Neural crest cell (in vitro differentiated cells): Measurements from ENCODE around the gene SGSM2. TPM values are rescaled to one million over a fixed set of nuclear protein-coding genes. Genes with fewer than 3 reads are reported as not detected.

Experiments
- DNase-seq: peaks from one replicate; pipeline ENCODE4 v3.0.0; 2021; ENCODE audit warnings: low read depth, mixed read lengths, low spot score
- H3K27ac Mint-ChIP-seq: one replicate; pipeline ENCODE4 v1.8.0; 2021; ENCODE audit warnings: mild to moderate bottlenecking, mixed read lengths; ENCODE audit not compliant: unreplicated experiment
- H3K27me3 Mint-ChIP-seq: 2 replicates; pipeline ENCODE4 v1.8.0; 2021; ENCODE audit warnings: low read depth, mild to moderate bottlenecking, mixed read lengths
- H3K36me3 Mint-ChIP-seq: 2 replicates; pipeline ENCODE4 v1.8.0; 2021; ENCODE audit warnings: low read depth, mild to moderate bottlenecking, mixed read lengths
- H3K4me1 Mint-ChIP-seq: 2 replicates; pipeline ENCODE4 v1.8.0; 2021; ENCODE audit warnings: mixed read lengths
- H3K4me3 Mint-ChIP-seq: one replicate; pipeline ENCODE4 v1.8.0; 2021; ENCODE audit warnings: mild to moderate bottlenecking, mixed read lengths
- H3K9me3 Mint-ChIP-seq: 2 replicates; pipeline ENCODE4 v1.8.0; 2021; ENCODE audit warnings: mixed read lengths
- CTCF ChIP-seq: fragments of 200-600 bp; sonication (generic); conservative IDR thresholded peaks from 2 replicates; pipeline ENCODE4 v1.5.0; 2021; ENCODE audit warnings: antibody characterized with exemption, mild to moderate bottlenecking
- total RNA-seq: library from RNA; stranded (reverse); gene quantifications from 2 replicates; pipeline ENCODE4 v1.2.1, GENCODE V29; 2021

SGSM2 gene
- total RNA-seq, 1 donor from 2014 or later, result 102 TPM

- Mint-ChIP-seq H3K4me1 (peaks cover 63% of the 10 kb centered on the region), H3K9me3 (no peaks in the 10 kb centered on the region), H3K36me3 (no peaks in the 10 kb centered on the region), H3K27ac (peak overlapping the region; percentile 99), H3K27me3 (peaks cover 8% of the 10 kb centered on the region), H3K4me3 (peak overlapping the region; percentile 99)
- peak; percentile 81 for DNase-seq
- TF ChIP-seq CTCF, result no peak
These were observed 62.5 kb downstream of the SGSM2 start for GRCh38 chr17:2399572-2400473.

GRCh38 chr17:2400474-2400866 lies 63.2 kb downstream of the SGSM2 start:
- DNase-seq, result peak; percentile 61
- no peak overlapping the region for H3K27ac Mint-ChIP-seq
- H3K36me3 Mint-ChIP-seq, result no peaks in the 10 kb centered on the region
- peaks cover 67% of the 10 kb centered on the region for H3K4me1 Mint-ChIP-seq
- TF ChIP-seq CTCF, result no peak
- peaks cover 8% of the 10 kb centered on the region for H3K27me3 Mint-ChIP-seq
- no peaks in the 10 kb centered on the region for H3K9me3 Mint-ChIP-seq
- peak overlapping the region; percentile 99 for H3K4me3 Mint-ChIP-seq

GRCh38 chr17:2400877-2401425 lies 63.6 kb downstream of the SGSM2 start, which contains the start of gene MNT:
Gene MNT, minus strand, starts transcription at chr17:2401060. Its CDS starts 348 bp downstream, at chr17:2400712.
- peak within 1 kb of the TSS; percentile 99 for H3K4me3 Mint-ChIP-seq
- H3K4me1 Mint-ChIP-seq, result peaks cover 66% of the 10 kb centered on the region
- H3K9me3 Mint-ChIP-seq, result no peaks in the 10 kb centered on the region
- no peaks in the 10 kb centered on the region for H3K36me3 Mint-ChIP-seq
- peak; percentile 86 for DNase-seq
- H3K27me3 Mint-ChIP-seq, result peaks cover 8% of the 10 kb centered on the region
- H3K27ac Mint-ChIP-seq, result peak within 1 kb of the TSS; percentile 99
- peak; percentile 13 for TF ChIP-seq CTCF

GRCh38 chr17:2401426-2402221 lies 64.3 kb downstream of the SGSM2 start:
- Mint-ChIP-seq H3K4me1 (peaks cover 63% of the 10 kb centered on the region), H3K27me3 (peaks cover 6% of the 10 kb centered on the region), H3K36me3 (no peaks in the 10 kb centered on the region), H3K27ac (peak overlapping the region; percentile 99), H3K9me3 (no peaks in the 10 kb centered on the region), H3K4me3 (peak overlapping the region; percentile 99)
- DNase-seq, result peak; percentile 97
- no peak for TF ChIP-seq CTCF

GRCh38 chr17:2402544-2402943 lies 65.2 kb downstream of the SGSM2 start:
- H3K9me3 Mint-ChIP-seq, result no peaks in the 10 kb centered on the region
- H3K4me3 Mint-ChIP-seq, result peak overlapping the region; percentile 86
- H3K36me3 Mint-ChIP-seq, result peaks cover 2% of the 10 kb centered on the region
- H3K27me3 Mint-ChIP-seq, result peaks cover 6% of the 10 kb centered on the region
- no peak for DNase-seq
- TF ChIP-seq CTCF, result no peak
- no peak overlapping the region for H3K27ac Mint-ChIP-seq
- peaks cover 65% of the 10 kb centered on the region for H3K4me1 Mint-ChIP-seq
